Stimulated activated CD8-positive, alpha-beta memory T cell treated with anti-CD3 and anti-CD28 coated beads, Interleukin-12 subunit alpha, Interleukin-12 subunit beta, amount 100 ng/mL, for 4 hours (primary cell): ENCODE results near the gene DTYMK.
"Not testable (repeated sequence)": the region's sequence is repeated elsewhere in the genome, so short reads cannot be mapped to it uniquely, and the experiment has no call there.

Experiments used
- DNase-seq: peaks from one replicate; pipeline ENCODE4 v3.0.0-alpha.2; 2020; ENCODE audit warnings: low read depth

DTYMK gene

DNA sequence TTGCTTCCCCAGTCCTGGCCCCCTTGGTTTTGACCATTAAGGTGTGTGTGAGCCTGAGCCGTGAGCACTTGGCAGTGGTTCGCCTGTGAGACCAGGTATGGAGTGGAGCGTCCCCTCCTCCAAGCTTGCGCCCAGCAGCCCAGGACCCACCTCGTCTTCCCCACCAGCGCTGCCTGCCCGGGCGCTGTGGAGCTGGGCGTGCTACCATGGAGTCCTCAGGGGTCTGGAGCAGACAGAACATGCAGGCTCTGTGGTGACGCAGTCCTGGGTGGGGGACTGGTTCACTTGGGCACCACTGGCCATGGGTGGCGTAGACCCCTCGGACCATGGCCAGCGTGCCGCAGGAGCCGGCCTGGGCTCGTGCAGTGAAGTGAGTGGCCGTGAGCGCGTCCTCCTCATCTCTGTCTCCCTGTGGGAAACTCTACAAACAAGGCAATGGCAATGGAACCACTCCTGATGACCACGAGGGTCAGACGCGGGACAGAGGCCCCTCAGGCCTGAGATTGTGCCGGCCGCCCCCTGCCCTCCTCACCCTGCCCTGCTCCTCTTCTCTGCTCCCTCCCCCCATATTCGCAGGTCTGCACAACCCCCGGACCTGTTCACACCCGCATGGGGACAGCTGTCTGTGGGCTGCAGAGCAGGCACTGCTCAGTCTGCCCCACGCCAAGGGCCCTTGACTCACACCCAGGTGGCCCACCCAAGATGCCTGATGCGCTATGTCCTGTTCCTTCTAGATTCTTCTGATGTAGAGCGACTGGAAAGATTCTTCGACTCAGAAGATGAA is 15.0 kb downstream of the DTYMK start:
- DNase-seq: no peak

DNA sequence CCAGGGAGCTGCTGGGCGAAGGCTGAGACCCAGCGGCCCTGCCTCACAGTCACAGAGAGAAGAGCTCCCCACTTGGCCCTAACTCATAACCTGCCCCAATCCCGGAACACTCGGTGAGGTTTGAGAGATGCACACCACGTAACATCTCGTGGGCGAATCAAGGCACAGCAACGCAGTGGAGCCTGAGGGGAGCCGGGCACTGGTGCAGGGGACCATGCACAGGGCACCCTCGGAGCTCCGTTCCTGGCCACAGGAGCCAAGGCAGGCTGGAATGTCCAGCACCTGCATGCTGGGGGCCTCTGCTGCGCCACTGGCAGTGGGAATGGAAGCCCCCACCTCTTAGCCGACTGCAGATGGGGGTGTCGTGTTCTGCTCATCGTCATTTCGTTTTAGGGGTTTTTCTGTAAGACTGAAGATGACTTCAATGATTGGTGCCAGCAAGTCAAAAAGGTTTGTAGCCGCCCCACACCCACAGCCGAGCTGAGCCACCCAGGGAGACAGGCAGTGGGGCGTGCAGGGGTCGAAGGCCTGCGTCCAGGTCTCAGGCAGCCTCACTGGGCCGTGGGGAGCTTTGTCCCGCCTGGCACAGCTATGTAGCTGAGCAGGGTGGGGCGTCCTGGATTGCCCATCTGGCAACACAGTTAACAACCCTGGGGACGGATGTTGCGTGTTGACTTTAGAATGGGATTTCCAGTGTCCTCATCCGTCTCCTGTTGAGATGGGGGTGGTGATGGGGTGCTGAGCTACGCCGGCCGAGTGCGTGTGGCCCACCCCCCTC is 16.1 kb downstream of the DTYMK start:
- DNase-seq: no peak

DNA sequence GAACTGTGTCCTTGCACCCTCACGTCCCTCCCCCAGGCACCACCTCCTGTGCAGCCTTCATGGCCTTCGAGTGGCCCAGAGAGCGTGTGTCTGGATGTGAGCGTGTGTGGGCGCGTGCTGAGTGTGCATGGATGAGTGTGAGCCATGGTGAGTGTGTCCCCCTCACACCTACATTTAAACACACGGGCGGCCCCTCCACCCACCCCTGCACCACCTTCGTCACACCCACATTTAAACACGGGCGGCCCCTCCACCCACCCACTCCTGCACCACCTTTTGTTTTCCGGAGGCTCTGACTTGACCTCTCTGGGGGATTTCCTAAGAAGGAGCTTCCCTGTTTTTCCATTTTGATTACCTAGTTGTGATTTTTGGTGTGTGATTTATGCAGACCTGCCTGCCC is 17.8 kb downstream of the DTYMK start:
- no peak for DNase-seq

DNA sequence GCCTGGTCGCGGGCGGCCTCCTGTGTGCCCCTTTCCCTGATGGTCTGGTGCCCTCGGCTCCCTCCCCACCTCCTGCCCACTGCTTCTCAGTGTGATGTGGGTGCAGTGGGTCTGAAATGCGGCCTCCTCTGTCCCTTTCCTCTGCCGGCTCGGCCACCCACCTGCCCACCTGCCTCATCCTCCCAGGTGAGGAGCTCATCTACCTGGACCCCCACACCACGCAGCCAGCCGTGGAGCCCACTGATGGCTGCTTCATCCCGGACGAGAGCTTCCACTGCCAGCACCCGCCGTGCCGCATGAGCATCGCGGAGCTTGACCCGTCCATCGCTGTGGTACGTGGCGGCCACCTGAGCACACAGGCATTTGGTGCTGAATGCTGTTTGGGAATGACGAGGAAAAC is 18.3 kb downstream of the DTYMK start:
- DNase-seq: no peak

DNA sequence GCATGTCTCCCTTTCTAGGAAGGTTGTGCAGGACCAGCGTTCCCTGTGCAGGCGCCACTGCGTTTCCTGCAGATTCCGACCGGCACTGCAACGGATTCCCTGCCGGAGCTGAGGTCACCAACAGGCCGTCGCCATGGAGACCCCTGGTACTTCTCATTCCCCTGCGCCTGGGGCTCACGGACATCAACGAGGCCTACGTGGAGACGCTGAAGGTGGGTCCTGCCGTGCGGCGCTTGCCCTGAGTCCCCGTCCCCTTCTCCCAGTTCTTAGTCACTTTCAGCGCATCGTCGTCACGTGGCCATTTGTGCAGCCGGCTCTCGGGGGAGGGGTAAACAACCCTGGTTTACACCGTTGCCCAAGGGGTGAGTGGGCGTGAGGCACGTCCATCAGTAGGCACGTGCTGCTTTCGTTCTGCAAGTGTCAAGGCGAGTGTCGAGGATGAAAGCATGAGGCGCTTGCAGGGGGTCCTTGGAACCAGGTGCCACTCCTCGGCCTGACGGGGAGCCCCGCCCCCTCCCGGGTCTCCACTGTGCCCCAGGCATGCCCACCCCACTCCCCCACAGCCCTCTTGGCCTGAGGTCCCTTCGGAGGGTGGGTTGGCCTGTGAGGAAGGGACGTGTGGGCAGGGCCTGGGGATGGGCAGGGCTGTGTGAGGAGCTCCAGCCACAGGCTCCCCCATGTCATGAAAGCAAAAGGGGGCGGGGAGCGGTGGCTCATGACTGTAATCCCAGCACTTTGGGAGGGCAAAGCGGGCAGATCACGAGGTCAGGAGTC is 19.8 kb downstream of the DTYMK start:
- DNase-seq: no peak

DNA sequence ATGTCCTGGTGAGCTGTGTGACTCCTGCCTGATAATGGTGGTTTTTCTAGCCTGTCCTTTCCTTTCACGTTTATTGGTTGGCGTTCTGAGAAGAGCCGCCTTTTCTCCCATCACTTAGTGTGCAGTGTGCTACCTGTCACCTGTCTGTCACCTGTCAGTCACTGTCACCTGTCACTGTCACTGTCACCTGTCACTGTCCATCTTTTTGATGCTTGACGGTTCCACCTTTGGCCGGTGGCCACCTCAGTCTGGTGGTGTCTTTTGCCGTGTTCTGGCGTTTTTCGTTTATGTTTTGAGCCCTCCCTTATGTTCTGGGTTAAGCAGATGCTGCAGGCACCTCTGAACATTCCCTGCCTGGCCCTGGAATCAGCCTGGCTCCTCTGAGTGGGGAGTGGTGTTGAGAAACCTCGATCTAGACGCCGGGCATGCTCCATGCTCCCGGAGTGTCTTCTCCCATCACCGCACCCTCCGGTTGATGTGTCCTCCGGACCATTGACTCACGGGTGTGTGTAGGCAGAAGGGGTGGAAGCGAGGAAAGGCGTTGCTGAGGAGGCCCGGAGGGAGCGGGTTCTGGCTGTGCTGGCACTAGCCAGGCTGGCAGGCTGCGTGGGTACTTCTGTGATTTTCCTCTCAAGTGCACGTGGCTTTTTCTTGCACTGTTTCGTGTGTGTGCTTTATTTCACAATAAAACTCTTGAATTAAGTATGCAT is 20.7 kb downstream of the DTYMK start:
- no peak for DNase-seq

DNA sequence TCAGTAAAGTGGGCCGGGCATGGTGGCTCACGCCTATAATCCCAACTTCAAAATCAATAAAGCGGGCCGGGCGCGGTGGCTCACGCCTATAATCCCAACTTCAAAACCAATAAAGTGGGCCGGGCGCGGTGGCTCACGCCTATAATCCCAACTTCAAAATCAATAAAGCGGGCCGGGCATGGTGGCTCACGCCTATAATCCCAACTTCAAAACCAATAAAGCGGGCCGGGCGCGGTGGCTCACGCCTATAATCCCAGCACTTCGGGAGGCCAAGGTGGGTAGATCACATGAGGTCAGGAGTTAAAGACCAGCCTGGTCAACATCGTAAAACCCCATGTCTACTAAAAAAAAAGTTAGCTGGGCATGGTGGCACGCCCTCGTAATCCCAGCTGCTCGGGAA is 23.9 kb downstream of the DTYMK start:
- not testable (repeated sequence) for DNase-seq

DNA sequence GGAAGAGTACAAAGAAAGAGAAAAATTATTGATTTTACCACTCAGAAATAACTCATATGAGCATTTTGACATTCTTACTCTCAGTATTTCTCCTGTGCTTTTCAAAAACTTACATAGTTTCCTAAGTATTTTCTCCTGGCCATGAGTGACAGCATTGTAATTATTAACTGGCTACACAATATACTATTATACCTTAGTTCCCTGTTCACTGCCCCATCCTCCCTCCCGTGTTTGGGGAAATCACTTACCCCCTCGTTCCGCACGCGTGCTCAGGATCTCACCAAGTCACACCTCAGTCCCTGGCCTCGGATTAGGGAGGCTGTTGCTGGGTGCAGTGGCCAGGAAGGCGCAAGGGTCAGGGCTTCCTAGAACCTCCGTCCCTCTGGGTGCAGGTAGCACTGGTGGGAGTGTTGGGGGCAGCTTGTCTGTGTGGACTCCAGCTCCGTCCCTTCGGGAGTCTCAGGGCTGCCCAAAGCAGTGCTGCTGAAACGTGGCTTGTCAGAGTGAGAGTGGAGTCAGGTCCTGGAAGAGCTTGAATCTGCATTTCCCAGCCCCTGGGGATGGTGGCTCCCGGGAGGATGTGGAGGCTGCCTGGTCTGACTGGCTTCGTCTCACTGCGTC is 25.9 kb downstream of the DTYMK start:
- DNase-seq: no peak

DNA sequence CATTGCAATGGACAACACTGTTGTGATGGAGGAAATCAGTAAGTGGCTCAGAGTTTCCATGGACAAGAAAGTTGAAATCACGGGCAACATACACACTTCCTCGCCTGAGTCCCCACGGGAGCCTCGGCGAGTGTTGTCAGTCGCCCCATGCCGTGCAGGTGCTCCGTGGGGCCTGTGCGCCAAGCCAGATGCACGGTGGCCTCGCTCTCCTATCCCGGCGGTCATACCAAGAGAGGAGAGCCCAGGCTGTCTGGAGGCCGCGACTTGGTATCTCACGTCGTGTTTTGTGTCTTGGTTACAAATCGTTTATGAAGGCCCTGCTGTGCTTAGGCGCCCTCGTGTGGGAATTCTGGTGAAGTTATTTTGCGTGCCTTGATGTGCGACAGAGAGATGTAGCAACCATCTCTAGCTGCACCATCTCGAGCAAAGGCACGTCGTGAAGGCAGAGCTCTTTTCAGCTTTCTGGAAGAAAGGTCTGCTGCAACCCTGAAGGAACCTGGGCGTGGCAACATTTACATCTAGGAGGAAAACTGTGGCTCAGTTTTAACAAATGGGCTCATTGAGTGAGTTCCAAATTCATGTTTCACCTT is 27.4 kb downstream of the DTYMK start:
- no peak for DNase-seq

DNA sequence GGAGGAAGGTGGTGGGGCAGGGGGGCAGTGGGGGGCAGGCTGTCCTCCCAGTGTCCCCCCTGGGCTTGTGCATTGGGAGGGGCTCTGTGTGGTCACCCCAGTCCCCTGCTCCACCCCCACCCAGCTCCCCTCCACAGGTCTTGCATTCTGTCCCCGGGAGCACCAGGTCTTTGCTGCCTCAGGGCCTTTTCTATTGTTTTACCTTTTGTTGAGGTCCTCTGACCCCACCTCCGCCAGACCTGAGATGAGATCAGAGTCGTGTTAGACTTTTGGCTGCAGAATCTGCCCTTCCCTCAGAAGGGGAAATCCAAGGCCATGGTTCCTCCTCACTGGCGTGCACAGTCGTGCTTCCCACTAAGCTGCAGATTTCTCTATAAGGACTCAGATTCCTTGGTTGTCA is 28.3 kb downstream of the DTYMK start:
- no peak for DNase-seq

DNA sequence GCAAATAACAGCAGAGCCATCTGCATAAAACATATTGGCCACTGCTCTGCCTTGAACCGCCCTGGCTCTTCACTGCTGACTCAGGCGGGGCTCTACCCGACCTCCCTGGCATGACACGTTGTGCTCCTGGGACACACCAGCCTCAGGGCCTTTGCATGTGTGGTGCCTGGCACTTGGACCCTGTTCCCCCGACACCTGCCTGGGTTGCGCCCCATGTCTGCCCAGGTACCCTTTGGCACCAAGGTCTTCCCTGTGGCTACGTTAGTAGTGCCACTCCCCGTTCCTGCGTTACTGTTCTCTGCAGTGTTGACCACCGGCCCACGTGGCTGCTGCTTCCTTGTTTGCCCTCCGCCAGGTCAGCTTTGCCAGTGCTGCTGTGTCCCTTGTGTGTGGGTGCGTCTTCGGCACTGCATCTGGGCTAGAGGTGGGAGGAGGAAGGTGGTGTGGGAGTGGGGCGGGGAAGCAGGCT is 28.8 kb downstream of the DTYMK start:
- no peak for DNase-seq

DNA sequence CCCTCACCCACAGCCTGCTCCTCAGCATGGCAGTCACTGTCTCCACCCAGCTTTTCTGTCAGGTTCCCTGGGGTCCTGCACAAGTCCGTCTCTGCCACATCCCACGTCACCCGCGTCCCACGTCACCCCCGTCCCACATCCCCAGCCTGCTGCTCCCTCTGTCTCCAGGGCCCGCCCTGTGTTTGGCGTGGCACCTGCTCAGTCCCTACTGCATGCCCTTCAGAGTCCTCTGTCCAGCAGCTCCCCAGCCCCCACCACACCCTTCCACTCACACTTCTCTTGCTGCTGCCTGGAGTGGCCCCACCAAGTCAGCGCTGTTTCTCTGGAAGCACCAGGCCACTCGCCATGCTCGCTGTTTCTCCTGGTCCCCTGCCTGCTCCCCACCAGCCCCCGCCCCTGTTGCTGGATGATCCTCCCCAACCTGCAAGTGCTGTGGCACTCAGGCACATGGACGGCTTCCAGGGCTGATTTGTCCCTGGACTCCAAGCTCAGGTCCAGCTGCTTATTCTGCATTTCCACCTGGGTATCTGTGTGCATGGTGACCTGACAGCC is 30.3 kb downstream of the DTYMK start:
- no peak for DNase-seq

DNA sequence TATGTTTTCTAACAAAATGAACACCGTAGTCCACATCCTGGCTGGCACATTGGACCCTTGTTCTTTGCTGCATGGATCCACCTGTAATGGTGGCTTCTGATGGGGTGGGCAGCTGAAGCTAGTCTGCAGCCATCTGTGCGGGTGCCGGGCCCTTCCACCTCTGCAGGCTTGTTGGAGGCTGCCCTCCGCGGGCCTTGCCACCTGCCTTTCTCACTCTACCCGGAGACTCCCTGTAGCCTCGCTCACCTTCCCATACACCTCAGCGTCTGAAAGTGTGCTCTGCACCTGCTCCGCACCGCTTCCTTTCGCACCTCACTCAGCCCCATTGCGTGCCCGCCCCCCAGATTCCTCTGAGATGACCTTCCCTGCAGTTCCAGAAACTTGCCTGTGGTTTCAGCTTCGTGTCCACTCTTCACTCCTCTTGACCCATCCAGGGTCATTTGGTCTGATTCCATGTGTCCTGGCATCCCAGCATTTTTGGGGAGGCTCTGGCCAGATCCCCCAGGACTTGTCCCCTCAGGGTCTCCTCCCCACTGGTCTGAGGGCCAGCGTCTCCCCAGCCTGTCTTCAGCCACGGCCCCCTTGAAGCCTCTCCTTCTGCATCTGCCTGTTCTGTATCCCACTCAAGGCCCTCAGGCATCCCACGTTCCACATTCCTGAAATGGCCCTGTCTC is 31.0 kb downstream of the DTYMK start:
- DNase-seq: no peak

DNA sequence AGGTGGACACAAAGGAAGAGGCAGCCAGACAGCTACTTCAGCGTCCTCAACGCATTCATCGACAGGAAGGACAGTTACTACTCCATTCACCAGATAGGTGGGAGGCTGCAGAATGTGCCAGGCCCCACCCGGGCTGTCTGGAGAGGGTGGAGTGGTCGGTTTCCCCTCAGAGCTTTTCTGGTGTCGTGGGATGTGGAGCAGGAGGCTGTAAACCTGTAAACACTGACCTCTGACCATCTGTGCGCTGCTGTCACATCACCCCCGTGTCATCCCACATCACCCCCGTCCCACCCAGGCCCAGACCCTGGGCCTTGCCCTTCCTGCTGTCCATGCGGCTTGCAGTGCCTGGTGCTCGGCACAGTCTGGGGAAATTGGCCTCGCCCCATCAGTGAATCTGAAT is 32.1 kb downstream of the DTYMK start:
- DNase-seq: no peak

DNA sequence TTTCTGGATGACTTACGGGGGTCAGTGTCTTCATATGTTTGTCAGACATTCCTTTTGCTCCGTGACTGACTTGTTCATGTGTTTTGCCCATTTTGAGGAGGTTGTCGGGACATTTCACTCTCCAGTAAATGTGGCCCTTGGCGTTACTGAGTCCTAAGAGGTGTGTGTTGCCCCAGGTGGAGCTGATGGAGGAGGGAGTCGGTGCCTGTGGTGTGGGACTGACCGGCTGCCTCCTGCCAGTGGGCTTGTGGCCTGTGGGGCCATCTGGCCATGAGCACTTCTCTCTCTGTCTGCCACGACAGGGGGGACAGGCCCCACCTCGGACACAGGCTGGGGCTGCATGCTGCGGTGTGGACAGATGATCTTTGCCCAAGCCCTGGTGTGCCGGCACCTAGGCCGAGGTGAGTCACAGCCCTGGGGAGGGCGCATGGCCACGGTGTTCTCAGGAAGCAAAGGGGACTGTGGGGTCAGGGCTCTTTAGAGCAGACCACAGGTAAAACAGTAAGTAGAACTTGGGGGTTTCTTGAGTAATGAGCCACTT is 33.3 kb downstream of the DTYMK start:
- no peak for DNase-seq

DNA sequence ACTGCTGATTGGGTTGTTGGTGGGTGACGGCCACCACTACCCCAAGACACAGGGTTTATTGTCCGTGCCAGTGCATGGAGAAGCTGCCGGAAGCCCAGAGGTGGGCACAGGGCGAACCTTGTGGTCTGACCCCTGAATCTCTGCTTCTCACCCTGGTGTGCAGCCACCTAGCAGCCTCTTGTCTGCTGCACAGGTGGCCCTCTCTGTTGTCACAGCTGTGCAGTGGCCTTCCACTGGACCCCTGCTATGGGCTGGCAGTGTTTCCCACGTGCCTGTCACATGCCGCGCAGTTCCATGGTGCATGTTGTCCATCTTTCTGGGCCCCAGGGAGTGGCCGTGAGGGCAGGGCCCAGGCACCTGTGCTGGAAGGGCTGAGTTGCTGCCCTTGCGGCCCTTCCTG is 33.9 kb downstream of the DTYMK start:
- DNase-seq: no peak

DNA sequence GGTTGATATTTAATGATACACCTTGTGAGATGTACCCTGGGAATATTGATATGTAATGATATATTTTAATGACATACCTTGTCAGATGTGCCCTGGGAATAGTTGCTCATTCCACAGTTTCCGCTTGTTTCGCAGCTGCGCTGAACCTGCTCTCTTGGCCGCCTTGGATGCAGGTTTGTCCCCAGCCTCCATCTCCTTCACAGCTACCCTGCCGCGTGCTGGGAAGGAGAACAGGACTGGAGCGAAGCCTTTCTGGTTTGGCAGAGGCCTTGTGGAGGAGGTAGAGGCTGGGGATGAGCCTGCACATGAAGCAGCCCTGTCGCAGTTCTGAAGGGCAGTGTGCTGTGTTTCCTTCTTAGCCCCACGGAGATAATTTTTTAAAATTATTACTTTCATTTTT is 34.5 kb downstream of the DTYMK start:
- DNase-seq: no peak

DNA sequence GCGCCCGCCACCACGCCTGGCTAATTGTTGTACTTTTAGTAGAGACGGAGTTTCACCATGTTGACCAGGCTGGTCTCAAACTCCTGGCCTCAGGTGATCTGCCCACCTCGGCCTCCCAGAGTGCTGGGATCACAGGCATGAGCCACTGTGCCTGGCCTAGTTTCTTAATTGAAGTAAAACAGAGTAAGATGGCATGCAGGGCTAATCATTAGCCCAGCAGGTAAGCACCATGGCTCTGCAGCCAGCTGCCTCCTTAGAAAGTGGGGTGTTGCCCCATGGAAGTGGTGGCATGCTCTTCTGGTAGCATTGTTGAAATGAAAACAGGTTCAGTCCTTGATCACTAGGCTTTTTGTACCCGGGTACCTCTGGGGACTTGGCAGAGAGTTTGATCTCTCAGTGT is 36.7 kb downstream of the DTYMK start:
- DNase-seq: no peak

DNA sequence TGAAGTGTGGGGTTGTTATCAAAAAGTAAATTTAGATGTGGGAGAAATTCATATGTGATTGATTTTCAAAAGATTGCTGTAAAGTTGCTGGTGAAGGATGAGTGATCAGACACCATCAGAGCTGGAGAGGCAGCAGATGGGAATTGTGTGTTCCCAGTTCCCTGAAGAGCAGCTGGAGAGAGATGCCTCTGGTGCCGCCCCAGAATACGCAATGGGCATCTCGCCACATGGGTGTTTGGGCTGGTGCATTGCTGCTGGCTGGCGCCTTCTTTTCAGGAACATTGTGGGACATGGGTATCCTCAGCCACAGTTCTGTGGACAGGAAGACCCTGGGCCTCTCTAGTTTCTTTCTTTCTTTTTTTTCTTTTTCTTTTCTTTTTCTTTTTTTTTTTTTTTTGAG is 37.2 kb downstream of the DTYMK start:
- no peak for DNase-seq

DNA sequence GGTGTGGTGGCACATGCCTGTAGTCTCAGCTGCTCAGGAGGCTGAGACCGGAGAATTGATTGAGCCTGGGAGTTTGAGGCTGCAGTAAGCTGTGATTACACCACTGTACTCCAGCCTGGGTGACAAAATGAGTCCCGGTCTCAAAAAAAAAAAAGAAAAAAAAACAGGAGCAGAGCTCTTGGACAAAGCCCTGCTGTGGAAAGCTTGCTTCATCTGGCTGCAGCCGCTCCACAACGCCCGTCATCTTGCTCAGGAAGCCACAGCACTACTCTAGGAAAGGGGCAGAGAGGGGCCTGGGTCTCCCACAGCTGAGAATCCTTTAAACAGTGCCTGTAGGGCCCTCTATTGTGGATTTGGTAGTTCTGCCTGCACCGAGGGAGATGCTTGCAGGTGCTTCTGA is 38.2 kb downstream of the DTYMK start:
- no peak for DNase-seq
